Measurements from ENCODE around the gene TSPOAP1.

DNA sequence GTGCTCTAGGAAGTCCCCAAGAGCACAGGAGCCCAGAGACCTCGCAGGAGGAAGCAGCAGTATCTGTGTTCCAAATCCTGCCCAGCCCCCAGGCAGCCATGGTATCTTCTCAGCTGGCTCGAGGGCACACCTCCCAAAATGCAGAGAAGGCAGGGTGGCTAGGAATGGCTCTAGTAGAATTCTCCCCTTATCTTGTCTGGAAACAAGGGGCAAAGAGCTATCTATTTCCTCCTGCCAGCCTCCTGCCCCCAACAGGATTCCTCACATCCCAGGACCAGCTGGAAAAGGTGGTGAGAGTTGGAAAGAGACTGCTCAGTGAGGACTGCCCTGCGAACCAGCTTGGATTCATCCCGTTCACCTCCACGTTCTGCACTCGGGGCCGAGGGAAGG is 8.6 kb upstream of the TSPOAP1 start:
- TF ChIP-seq, protein P1, sequence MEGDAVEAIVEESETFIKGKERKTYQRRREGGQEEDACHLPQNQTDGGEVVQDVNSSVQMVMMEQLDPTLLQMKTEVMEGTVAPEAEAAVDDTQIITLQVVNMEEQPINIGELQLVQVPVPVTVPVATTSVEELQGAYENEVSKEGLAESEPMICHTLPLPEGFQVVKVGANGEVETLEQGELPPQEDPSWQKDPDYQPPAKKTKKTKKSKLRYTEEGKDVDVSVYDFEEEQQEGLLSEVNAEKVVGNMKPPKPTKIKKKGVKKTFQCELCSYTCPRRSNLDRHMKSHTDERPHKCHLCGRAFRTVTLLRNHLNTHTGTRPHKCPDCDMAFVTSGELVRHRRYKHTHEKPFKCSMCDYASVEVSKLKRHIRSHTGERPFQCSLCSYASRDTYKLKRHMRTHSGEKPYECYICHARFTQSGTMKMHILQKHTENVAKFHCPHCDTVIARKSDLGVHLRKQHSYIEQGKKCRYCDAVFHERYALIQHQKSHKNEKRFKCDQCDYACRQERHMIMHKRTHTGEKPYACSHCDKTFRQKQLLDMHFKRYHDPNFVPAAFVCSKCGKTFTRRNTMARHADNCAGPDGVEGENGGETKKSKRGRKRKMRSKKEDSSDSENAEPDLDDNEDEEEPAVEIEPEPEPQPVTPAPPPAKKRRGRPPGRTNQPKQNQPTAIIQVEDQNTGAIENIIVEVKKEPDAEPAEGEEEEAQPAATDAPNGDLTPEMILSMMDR (IDR thresholded peaks at IDR 0.05; ENCODE audit: poor library complexity) = no peak
- TF ChIP-seq EZH2 (IDR thresholded peaks at IDR 0.05; ENCODE audit: borderline replicate concordance) = no peak

Data from hepatocyte (in vitro differentiated cells).